ENCODE data around the gene XPO5.
A peak's percentile ranks its signal among the peaks of the same experiment; 100 is the strongest.
"Not testable (repeated sequence)": the region's sequence is repeated elsewhere in the genome, so short reads cannot be mapped to it uniquely, and the experiment has no call there.

Gene XPO5

GRCh38 chr6:43584892-43585570 is 9.2 kb upstream of the XPO5 start:
- no peak for DNase-seq (ENCODE audit: low spot score)

- no peak for DNase-seq (ENCODE audit: low spot score)
Observed at GRCh38 chr6:43582911-43583310, 7.1 kb upstream of the XPO5 start.

- no peak for DNase-seq (ENCODE audit: low spot score)
Observed at GRCh38 chr6:43579171-43579570, 3.3 kb upstream of the XPO5 start.

GRCh38 chr6:43578748-43579147 is 2.9 kb upstream of the XPO5 start:
- DNase-seq (ENCODE audit: low spot score) = no peak

- DNase-seq (ENCODE audit: low spot score) = peak; percentile 29
Observed at GRCh38 chr6:43575105-43575771, 600 bp downstream of the XPO5 start.

GRCh38 chr6:43572015-43572414 is 3.8 kb downstream of the XPO5 start:
- DNase-seq (ENCODE audit: low spot score) = no peak

GRCh38 chr6:43570876-43571441 is 4.9 kb downstream of the XPO5 start:
- DNase-seq (ENCODE audit: low spot score) = no peak

- DNase-seq (ENCODE audit: low spot score) = no peak
Observed at GRCh38 chr6:43559328-43559727, 16.5 kb downstream of the XPO5 start.

GRCh38 chr6:43557620-43558019 is 18.2 kb downstream of the XPO5 start:
- DNase-seq (ENCODE audit: low spot score) = not testable (repeated sequence)

GRCh38 chr6:43547222-43547621 is 28.6 kb downstream of the XPO5 start:
- no peak for DNase-seq (ENCODE audit: low spot score)

- DNase-seq (ENCODE audit: low spot score) = no peak
Observed at GRCh38 chr6:43544461-43544860, 31.4 kb downstream of the XPO5 start.

- no peak for DNase-seq (ENCODE audit: low spot score)
Observed at GRCh38 chr6:43541774-43542471, 33.9 kb downstream of the XPO5 start.

GRCh38 chr6:43540507-43540906 is 35.3 kb downstream of the XPO5 start:
- DNase-seq (ENCODE audit: low spot score) = no peak

- not testable (repeated sequence) for DNase-seq (ENCODE audit: low spot score)
Observed at GRCh38 chr6:43539409-43539808, 36.4 kb downstream of the XPO5 start.

- not testable (repeated sequence) for DNase-seq (ENCODE audit: low spot score)
Observed at GRCh38 chr6:43538986-43539385, 36.9 kb downstream of the XPO5 start.

- DNase-seq (ENCODE audit: low spot score) = no peak
Observed at GRCh38 chr6:43532201-43532600, 43.6 kb downstream of the XPO5 start.

- DNase-seq (ENCODE audit: low spot score) = no peak
Observed at GRCh38 chr6:43524483-43524961, 51.3 kb downstream of the XPO5 start.

GRCh38 chr6:43523284-43523683 is 52.6 kb downstream of the XPO5 start:
- DNase-seq (ENCODE audit: low spot score) = no peak

GRCh38 chr6:43522547-43523261 is 53.1 kb downstream of the XPO5 start:
- no peak for DNase-seq (ENCODE audit: low spot score)

GRCh38 chr6:43521836-43522235 is 54.0 kb downstream of the XPO5 start:
- DNase-seq (ENCODE audit: low spot score) = no peak

- DNase-seq (ENCODE audit: low spot score) = no peak
Observed at GRCh38 chr6:43520097-43520496, 55.7 kb downstream of the XPO5 start.

All from HuH-7.5 (cell line).